Stimulated activated CD8-positive, alpha-beta memory T cell treated with anti-CD3 and anti-CD28 coated beads, Interleukin-4, amount 100 ng/mL, for 4 hours (primary cell): ENCODE data around the gene BMP7.

Source experiments
- DNase-seq, 2 donors: peaks; one replicate each; pipeline ENCODE4 v3.0.0-alpha.2; 2020; ENCODE audit warnings: low read depth in 2 of 2, low spot score in 1 of 2

Gene BMP7

GRCh38 chr20:57131077-57131476, 135.4 kb downstream of the BMP7 start:
- DNase-seq: no peak

- DNase-seq: no peak
Measured at GRCh38 chr20:57130160-57130772, 136.2 kb downstream of the BMP7 start.

GRCh38 chr20:57129303-57129702, 137.1 kb downstream of the BMP7 start:
- no peak for DNase-seq

GRCh38 chr20:57128044-57128757, 138.2 kb downstream of the BMP7 start:
- no peak for DNase-seq

- no peak for DNase-seq
Measured at GRCh38 chr20:57126481-57127092, 139.9 kb downstream of the BMP7 start.

DNA sequence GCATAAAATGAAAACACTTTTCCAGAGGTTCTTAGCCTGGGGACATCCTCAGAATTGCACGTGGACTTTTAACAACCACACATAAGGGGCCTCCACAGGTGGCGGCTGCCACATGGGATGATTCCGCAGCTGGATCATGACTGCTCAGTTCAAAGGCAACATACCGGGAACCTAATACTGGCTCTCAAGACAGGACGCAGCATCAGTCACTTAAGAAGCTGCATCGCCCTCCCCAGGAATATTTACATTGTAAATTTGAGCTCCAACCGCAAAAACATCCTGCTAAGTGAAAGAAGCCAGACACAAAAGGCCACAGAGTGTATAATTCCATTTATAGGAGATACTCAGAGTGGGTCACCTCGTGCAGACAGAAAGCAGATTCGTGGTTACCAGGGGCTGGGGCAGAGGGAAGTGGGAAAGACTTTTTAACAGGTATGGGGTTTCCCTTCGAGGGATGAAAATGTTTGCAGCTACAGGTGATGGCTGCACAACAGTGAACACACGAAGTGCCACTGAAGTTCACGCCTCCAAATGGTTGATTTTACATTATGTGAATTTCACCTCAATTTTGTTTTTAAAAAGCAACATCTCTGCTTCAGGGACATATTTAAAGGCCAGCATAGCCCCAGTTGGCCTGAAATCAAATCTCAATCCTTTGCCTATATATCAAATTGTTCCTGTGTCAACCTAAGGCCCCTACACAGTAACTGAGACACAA, 141.5 kb downstream of the BMP7 start:
- DNase-seq: no peak

DNA sequence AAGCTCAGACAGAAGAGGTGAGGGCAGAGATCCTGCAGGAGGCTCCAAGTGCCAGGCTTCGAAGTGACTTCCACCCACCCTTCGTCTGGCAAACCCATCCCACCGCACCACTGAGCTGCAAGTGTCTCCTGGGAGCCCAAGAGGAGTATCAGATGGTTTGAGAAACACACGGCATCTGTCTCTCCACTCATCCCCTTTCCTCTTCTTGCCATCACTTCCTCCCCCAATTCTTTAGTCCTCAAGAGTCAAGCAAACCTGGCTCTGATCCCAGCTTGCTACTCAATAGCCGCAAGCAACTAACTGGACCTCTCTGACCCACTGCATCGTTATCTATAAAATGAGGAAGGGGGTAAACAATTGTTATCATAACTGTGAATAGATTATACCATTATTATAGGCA, 142.1 kb downstream of the BMP7 start:
- no peak for DNase-seq

DNA sequence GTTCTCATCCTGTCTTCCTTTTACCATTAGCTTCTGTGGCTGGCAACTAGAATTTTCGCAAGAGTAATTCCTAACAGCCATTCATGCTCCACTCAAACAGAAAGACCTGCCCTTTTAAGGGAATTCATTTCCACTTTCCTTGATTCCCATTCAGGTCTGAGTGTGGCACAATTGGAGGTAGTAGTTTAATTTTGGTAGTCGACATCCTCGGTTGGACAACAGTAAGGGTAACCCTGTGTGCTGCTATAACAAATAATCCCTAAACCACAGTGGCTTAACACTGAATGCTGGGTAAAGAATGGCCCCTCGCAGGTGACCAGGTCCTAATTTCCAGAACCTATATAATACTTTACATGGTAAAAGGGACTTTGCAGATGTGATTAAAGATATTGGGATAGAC, 142.9 kb downstream of the BMP7 start:
- DNase-seq: no peak

- no peak for DNase-seq
Measured at GRCh38 chr20:57122536-57123489, 143.6 kb downstream of the BMP7 start.

DNA sequence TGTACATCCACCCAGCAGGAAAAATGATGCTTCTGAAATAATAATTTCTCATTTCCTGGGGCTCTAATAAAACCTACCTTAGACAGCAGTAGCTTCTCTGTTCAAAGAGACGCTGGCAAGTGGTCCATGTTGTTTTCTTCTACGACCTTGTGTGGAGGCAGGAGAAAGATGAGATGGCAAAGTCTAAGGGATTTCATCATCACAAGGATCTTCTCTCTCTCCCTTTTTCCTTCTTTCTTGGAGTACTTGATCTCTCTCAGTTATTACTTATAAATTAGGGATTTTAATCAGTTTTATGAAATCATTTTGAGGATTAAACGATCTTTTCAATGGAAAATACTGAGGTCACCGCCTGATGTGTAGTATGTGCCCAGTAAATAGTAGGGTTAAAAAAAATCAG, 147.5 kb downstream of the BMP7 start:
- no peak for DNase-seq
